Activated CD4-positive, alpha-beta T cell treated with anti-CD3 and anti-CD28 coated beads, Interleukin-2, amount 50 U/mL, for 1 hour (primary cell): Measurements from ENCODE around the gene SNRK.

Experiments
- DNase-seq: peaks from one replicate; pipeline ENCODE4 v3.0.0-alpha.2; 2020

SNRK gene

DNA sequence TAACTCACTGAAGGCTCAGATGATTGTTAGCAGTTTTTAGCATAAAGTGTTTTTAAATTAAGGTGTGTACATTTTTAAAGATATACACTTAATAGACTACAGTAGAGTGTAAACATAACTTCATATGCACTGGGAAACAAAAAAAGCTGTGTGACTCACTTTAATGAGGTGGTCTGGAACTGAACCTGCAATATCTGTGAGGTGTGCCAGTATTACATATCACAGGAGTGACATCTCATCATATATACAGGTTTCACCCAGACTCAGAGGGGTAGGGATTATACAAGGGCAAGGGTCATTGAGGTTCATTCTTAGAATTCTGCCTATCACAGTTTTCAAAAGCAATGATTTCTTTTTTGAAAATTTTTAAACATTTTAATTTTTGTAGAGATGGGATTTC lies 7.3 kb upstream of the SNRK start:
- DNase-seq = no peak

DNA sequence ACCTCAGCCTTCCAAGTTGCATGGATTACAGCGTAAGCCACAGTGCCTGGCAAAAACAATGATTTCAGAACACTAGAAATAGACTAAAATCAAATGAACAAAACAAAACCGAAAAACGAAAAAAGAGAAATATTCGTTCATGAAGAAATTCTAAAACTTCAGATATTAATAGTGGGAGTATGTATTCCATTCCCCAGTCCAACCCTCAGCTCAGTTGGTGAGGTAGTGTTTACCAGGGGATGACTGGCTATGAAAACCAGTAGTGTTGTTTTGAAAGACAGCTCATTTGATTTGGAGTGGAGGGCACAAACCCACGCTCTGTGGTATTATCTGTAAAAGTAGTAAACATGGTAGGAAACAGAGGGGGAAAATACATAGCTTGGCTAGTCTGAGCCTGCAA lies 6.8 kb upstream of the SNRK start:
- no peak for DNase-seq

DNA sequence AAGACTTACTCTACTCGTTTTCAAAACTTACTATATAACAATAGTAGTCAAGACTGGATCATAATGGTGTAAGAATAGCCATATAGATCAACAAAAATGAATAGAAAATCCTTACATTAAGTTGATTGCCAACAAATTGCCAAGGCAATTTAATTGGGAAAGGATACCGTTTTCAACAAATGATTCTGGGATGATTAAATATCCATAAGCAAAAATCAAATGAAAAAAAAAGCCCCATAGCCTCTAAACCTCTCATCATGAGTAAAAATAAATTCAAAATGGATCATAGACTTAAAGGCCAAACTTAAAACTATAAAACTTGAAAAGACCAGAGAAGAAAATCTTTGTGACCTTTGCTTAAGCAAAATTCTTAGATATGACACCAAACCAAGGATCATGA lies 5.3 kb upstream of the SNRK start:
- DNase-seq = no peak

DNA sequence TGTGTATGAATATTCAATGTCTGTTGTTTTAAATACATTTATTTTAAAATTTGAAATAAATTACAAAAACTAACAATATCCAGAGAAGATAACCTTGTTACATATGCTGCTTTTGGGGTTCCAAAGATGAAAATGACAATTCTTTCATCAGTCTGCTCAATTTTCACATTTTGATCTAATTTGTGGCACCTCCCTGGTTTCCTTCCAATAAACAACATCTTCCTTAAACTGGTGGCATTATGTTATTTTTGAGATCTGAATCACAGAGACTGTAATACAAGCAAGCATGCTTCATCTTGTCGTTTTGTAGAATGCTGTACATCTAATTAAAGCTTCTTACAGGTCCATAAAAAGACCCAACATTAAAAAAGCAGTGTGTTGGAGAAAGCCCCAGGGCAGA lies 2.2 kb upstream of the SNRK start:
- no peak for DNase-seq

DNA sequence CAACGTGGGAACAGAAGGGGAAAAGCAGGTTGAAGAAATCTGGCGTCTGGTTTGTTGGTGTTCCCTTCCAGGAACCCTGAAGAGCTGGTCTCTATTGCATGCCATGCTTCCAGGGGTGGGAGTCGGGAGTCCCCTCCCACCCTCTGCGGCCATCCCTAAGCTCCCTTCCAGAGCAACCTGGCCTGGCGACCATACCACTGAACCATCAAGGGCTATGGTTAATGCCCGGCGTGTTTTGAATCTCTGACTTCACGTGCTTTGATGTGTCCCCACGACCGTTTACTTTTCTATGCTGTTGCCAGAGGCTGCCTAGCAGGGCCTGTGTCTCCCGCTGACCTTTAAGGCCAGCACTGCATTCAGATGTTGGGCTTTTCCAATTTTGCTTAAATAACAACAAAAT lies 696 bp upstream of the SNRK start:
- no peak for DNase-seq

DNA sequence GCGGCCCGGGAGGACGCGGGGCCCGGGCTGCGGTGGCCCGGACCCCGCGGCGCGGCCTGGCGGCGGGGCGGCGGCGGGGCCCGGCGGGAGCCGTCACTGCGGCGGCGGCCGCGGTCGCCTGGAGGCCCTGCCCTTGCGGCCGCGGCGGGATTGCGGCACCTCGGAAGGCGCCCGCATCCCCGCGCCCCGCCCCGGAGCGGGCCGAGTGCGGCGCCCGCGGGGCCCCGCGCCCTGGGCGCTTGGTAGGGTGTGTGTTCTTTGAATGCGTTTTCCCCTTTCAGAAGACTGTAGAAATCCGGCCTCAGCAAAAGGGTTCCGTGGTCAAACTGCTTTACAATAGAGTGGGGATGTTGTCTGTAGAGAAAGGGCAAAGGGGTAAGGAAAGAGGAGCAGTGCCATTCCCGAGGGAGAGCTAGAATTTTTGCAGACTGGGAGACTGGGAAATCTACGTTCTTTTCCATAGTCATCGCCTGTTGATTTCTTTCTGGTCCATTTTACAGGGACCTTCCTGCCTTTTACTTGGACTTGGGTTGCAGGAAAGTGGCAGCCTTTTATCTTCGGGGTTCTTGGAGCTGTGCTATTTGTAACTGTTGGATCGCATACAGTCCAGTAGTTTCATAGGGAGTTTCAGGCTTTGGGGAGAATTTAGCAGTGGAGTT lies 630 bp downstream of the SNRK start:
- DNase-seq = peak; percentile 20

DNA sequence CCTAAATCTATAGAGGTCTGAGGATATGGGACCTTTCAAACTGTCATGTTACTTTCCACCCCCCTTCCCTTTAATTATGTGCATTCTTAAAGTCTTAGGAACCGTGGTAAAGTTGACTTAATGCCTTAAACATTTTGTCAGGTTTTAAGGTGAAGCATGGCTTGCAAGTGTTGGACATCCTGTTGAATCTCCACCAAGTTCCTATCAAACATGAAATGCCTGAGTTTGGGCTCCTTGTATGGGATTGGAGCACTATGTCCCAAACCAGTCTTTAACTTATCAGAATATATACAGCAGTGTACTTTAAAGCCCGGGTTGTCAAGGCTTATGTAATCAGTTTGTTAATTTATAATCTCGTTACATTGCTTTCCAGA lies 1.1 kb downstream of the SNRK start:
- no peak for DNase-seq

DNA sequence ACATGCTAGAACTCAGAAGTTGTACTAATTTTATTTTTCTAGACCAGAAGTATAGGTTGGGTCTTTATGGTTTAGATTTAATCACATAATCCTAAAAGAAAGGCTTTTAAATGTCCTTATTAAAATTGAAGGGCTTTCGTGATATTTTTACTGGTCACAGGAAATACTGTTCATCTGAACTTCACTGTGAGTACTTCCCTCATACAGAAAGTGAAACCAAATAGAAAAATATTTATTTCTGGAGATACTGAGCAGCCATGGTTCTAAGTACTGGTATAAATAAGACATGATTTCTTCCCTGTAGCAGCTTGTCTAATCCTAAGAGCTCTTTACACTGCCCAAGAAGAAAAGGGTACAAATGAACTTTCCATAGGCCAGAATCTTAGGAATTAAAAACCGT lies 2.0 kb downstream of the SNRK start:
- DNase-seq = no peak

DNA sequence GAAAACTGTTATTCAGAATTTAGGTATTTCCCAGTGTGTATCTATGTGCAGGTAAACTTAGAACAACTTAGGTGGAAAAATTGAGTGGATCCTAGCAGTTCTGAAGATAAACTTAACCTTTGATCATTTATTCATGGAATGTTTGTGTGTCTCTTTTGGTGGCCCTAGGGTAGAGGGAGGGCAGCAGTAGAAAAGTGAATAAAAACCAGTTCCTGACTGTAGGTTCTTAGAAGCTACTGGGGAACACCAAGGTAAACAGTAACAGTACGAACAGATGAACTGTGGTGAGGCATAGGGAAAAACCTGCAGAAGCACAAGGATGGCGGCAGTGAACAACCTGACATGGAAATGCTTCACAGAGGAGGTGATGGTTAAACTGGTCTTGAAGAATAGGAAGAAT lies 2.5 kb downstream of the SNRK start:
- no peak for DNase-seq

DNA sequence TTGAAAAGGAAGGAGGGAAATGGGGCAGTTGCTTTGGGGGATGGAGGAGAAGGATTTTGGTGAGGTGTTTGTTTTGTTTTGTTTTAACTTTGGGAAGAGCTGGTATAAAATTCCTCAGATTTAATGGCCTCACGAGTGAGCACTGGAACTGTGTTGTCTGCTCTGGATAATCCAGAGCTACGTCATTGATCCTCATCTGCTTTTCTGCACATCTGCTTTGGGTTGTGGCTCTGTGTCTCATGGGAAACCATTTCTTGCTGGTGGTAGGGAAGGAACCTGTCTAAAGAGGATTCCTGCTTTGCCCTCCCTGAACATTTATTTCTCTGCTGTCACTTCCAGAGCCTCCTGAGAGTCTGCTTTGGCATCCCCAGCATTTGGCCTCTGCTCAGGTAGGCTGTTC lies 3.1 kb downstream of the SNRK start:
- DNase-seq = no peak

DNA sequence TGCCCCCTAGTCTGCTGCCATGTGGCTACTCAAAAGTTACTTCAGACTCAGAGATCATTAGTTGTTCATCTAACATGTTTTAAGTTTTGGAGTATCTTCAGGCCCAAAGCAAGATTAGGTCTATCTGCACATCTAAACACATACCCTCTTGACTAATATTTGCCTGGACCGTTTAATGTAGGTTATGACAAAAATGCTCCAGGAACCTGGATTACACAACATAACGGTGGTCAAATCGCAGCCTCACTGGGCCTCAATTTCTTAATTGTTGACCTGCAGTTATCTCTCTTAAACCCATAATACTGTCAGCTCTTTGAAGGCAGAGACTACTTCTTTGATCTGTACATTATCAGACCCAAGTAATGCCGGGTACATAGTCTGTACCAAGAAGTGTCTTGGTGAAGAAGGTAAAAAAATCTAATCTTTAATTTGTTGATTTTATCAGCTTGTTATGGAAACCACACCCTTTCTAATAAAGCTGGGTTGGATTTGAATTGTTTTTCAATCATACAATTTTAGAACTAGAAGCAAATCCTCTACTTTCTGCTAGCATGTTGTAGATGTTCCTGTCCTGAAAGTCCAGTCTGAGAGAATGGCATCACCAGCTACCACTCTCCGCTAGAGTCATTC lies 3.6 kb downstream of the SNRK start:
- DNase-seq = no peak

DNA sequence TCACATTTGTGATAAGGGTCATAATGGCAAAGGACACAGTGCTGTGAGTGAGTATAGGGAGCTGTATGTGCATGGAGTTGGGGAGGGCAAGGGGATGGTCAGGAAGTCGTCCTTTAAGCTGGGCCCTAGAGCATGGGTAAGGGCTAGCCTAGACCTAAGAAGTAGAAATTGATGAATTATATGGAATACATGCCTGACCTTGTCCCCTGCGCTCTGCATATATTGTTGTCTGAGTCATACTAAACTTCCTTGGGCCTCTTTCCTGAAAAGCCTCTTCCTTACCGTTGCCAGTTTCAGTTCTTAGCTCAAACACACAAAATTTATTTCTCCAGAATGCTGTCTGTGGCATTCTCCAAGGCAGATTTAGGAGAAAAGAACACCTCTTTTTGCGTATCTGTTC lies 4.6 kb downstream of the SNRK start:
- no peak for DNase-seq

DNA sequence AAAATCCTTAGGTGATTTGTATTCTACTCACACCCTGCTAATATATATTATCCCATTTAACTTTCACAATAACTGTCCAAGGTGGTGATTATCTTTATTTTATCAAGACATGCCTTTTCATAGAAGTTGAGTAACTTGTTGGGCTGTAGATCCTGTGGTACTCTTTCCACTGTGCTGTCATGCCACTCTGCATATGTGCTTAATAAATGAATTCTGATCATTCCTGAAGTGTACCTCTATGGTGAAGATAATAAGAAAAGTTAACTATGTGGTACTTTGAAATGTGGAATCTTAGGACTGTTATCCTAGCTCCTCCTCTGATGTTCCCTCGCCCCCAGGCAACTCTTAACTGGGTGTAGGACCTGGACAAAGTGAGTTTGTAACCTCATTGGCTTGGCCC lies 5.2 kb downstream of the SNRK start:
- no peak for DNase-seq

DNA sequence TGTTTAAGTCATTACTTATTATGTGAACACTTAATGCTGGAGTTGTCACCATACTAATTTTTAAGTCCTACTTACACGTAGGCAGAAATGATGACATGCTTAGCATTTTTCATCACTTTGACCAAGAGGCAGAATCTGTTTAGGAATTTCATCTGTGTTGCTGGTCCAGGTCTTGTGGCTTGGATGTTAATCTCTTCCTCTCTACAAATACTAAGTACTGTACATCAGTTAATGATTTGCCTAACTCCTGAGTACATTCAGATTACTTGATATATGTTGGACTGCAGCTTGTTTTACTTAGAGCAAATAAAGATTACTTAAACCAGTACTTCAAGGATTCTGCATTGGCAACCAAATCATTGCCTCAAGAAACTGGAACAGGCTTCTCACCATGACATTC lies 8.6 kb downstream of the SNRK start:
- no peak for DNase-seq

DNA sequence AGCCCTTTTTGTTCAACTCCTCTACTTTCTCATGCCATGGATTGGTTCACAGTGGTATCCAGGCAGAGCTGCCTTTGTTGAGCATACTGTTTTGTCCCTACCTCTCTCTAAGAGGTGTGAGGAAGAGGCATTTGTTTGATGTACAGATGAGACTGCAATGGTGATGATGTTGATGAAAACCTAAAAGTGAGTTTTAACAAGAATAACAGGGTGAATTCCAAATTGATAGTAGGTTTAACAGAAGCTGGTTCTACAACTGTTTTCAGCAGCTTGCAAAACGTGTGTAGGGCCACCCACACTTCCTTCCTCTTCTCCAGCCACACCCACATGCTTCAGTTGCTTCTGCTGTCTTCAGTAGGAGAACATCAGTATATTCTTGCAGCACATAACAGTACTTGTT lies 10.2 kb downstream of the SNRK start:
- DNase-seq = peak; percentile 54

DNA sequence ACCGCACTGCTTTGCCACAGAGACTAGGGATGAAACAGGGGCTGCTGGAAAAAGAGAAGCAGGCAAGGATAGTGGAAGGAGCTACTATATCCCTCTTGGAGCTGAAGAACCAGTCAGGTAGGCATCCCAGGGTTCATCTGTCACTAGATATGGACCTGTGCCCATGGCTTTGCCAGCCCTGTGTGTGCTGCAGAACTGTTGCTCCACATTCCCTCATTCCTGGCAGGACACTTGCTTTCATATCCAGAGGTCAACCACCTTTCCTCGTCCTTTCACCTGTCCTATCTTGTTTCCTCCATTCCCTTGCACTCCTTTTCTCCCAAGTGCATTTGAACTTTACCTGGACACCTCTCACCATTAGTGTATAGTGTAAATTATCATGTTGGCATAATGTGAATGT lies 12.0 kb downstream of the SNRK start:
- DNase-seq = no peak

DNA sequence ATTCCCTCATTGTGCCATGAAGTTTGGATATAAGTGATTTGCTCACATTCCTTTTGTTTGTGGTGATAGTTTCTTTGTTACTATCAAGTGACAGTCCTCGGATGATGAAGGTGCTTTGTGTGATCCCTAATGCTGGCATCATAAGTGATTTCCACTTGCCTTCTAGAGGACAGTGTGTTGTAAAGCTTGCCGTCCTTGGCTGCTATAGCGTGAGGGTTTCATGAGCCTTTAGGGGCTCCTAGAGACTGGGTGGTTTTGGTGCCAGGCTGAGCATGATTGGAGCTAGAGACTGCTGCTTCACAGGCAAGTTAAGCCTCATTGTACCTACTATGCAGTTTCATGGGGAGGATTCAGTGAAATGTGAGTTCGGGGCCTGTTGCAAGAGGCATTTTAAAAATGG lies 12.4 kb downstream of the SNRK start:
- no peak for DNase-seq

DNA sequence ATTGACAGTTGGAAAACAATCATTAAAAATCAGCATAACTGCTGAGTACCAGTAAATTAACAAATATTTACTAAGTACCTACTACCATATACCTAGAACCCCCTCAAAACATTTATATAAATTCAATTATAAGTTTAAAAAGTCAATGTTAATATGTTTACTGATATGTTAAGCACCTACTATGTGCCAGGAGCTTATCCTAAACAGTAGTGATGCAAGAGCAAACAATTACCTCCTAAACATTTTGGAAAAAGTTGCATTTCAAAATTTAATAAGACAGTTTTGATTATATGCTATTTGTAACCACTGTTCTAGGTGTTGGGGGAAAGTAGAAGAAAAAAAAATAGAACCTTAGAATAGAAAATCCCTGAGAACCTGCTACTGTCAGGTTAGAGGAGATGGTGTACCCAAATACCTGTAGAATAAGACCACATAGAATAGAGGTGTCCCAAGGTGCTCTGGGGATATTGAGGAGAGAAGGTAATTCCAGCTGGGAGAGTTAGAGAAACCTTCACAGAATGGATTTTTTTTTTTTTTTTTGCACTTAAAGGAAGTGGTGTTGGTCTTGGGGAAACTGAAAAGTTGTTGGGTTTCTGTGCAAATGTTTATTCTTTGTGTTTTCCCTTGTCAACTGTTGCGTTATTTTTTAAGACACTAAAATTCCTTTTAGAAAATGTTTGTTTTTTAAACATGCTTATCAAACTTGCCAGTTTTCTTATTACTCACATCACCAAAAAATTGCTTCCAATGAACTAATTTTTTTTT lies 16.0 kb downstream of the SNRK start:
- no peak for DNase-seq

DNA sequence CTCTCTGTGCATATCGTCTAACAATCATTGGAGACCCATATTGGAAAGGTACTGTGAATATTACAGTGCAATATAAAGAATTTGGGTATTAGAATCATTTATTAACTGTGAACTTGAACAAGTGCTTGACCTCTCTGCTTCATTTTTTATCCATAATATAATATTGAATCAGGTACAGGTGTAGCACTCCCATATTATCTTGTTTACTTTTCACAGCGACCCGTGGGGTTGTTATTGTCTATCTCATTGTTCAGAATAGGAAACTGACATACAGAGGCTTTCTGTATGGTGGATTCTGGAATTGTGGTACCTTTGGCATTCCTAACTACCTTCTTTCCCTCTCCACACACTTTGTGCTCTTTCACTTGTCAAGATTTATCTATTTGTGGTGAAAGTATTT lies 17.8 kb downstream of the SNRK start:
- no peak for DNase-seq

DNA sequence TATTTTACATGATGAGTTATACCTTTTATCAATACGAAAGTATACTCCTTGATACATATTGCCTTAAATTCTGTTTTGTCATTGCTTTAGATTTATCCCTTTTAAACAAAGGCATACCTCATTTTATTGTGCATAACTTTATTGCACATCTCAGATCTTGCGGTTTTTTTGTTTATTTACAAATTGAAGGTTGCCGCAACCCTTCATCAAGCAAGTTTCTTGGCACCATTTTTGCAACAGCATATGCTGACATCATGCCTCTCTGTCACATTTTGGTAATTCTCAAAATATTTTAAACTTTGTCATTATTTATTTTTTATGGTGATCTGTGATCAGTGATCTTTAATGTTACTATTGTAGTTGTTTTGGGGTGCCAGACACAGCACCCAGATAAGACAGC lies 20.9 kb downstream of the SNRK start:
- DNase-seq = no peak

DNA sequence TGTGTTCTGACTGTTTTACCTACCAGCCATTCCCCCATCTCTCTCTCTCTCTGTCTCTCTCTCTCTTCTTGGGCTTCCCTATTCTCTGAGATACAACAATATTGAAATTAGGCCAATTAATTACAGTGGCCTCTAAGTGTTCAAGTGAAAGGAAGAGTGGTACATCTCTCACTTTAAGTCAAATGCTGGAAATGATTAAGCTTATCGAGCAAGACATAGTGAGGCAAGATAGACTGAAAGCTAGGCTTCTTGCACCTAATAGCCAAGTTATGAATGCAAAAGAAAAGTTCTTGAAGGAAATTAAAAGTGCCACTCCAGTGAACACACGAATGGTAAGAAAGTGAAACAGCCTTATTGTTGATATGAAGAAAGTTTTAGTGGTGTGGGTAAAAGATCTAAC lies 21.3 kb downstream of the SNRK start:
- no peak for DNase-seq

DNA sequence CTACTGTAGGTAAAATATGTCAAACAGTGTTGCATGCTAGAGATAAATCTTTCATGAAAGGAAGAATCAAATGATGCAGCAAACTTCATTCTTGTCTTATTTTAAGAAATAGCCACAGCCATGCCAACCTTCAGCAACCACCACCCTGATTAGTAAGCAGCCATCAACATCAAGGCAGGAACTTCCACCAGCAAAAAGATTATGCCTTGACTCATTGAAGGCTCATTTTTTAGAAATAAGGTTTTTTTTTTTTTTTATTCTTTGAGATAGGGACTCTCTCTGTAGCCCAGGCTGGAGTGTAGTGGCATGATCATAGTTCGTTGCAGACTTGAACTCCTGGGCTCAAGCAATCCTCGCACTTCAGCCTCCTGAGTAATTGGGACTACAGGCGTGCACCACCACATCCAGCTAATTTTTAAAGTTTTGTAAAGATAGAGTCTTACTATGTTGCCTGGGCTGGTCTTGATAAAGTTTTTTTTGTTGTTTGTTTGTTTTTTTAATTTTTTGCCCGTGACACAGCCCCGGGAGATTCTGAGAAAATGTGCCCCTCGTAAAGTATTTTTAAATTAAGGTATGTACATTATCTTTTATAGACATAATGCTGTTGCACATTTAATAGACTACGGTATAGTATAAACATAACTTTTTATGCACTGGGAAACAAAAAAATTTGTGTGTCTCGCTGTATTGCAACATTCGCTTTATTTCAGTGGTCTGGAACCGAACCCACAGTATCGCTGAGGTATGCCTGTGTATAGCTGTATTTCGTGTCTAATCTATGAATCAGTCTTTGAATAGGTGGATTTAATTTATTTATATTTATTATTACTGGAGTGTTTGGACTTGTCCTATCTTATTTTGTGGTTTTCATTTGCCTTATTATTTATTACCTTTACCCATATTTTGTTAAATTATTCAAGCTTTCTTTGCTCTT lies 23.3 kb downstream of the SNRK start:
- DNase-seq = no peak

DNA sequence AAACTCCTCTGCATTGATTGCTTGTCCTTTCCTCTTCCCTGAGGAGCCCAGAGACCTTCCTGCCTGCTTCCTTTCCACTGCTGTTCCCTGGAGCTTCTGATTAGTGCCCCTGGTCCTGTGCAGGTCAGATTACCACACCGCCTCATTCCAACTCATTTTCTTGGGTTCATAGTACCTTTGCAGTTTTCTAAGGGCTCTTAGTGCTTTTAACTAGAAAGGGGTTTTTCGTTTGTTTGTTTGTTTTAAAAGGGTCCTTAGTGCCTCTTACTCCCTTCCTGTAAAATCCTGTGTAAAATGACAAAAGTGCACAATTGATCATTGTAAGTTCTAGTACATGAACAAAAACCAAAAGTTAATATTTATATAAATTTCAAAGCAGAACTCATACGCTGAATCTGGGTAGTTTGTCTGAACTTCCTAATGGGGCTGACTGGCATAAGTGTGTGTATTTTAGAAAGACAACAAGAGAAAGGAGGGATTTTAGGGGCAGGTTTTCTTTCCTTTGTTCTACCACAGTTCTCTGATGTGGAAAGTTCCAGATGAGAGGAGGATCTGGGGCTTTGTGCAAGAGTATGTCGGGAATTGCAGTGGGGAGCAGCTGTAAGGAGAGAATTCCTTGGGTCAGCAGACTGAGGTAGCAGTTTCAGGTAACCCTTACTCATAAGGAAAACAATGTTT lies 30.6 kb downstream of the SNRK start:
- no peak for DNase-seq
